GM10266 (cell line): Measurements from ENCODE around the gene CTPS2.

ENCODE experiments used
- DNase-seq: peaks from one replicate; pipeline ENCODE4 v3.0.0; 2012; ENCODE audit errors: extremely low spot score
- CTCF ChIP-seq: IDR thresholded peaks from 2 replicates; pipeline ENCODE4 v1.5.1; 2012; ENCODE audit warnings: mild to moderate bottlenecking, low read depth; ENCODE audit not compliant: control insufficient read depth, insufficient read depth; ENCODE audit errors: missing control alignments

The CTPS2 gene

DNA sequence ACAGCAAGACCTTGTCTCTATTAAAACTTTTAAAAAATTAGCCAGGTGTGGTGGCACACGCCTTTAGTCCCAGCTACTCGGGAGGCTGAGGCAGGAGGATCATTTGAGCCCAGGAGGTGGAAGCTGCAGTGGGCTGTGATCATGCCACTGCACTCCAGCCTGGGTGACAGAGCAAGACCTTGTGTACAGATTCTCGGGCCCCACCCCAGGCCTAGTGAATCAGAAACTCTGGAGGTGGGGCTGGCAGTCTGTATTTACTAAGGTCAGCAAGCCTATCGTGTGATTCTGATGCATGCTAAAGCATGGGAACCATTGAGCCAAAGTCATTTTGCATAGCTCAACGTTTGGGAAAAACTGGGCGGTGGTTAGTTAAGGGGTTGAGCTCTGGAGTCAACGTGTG, 59.0 kb downstream of the CTPS2 start:
- no peak for TF ChIP-seq CTCF
- DNase-seq, result no peak

GRCh38 chrX:16651391-16652024, 61.0 kb downstream of the CTPS2 start:
- DNase-seq, result no peak
- no peak for TF ChIP-seq CTCF

DNA sequence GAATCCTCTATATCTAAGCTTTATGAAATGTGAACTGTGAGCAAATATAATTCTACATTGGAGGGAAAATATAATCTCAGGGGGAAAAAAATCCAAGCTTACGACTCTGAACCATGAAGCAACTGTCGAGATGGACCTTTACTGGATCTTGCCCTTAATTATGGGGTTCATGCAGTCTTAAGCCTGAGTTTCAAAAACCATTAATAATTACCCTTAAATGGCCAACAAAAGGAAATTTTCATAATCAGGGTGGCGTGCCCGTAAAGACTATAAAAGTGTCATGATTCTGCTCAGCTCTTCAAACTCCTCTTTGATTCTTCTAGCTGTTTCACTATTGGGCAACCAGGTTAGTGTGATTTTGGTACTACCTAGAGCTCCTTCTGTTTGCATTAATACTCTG, 62.6 kb downstream of the CTPS2 start, which contains the start of gene S100G:
S100G (plus strand) TSS at position 301 of the 400 bp plus-strand sequence. CDS start 849 bp downstream, outside the sequence.
- no peak for TF ChIP-seq CTCF

DNA sequence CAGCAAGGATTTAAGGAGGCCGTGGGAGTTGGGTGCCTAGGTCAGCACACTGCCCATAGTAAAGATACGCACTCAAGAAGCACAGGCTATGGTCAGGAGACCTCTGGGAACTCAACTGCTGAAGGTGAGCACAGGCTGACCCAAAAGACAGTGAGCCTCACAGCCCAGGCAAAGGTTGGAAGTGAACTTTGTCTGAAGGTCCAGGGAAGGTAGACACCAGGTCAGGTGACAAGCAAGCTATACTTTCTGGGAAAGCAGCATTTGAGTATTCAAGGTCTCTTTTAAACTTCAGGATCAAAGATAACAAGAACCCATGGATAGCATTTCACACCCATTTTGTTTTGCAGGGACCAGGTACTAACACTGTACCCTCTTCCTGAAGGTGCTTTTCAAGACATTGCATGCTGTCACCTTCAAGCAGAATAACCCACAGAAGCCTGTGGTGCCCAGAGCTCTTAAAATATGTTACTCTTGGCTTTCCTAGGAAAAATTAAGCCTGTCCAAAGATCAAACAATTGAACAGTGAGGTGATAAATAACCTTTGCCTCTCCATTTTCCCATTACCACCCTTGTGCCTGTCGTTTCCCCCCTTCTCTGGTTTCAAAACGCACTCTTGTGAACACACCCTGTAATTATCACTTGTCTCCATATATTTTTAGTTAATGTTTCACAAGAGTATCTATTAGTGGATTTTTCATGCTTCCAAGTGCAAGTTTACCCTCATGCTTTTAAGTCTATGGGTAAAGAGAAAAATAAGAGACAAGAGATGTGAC, 65.9 kb downstream of the CTPS2 start:
- no peak for DNase-seq
- TF ChIP-seq CTCF, result no peak

More for the DNA sequence above, 62.6 kb downstream of the CTPS2 start, which contains the start of gene S100G:
- no peak for DNase-seq

DNA sequence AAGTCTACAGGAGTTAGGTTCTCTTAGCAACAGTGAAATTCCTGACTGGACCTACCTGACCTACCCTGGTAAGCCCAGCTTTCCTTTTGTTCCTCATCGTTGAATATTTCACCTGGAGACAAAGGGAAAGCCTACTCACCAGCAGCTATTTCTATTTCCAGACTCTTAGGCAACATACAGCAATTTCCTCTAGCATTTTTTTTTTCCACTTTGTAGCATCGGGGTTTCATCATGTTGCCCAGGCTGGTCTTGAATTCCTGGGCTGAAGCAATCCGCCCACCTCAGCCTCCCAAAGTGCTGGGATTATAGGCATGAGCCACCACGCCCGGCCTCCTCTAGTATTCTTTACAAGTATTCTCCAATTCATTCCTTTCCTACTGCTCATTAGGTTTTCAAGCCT, 69.3 kb downstream of the CTPS2 start:
- DNase-seq, result no peak
- no peak for TF ChIP-seq CTCF

DNA sequence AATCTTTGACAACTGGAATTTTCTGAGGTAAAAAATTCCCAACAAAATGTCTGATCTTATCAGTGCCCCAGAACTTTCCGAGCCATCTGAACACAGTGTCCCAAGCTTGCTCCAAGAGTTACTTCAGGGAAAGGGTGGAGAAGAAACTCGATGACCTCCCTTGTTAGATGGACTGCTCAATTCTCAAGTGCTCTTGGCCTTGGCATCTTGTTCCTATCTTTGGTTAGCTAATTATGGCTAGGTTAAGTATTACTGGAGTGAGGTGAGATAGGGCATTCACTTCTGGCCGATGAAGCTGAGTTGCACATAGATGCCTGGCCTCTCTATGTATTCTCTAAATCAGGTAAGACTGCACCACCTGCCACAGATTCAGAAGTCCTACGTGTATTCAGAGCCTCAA, 71.6 kb downstream of the CTPS2 start:
- no peak for TF ChIP-seq CTCF
- no peak for DNase-seq

DNA sequence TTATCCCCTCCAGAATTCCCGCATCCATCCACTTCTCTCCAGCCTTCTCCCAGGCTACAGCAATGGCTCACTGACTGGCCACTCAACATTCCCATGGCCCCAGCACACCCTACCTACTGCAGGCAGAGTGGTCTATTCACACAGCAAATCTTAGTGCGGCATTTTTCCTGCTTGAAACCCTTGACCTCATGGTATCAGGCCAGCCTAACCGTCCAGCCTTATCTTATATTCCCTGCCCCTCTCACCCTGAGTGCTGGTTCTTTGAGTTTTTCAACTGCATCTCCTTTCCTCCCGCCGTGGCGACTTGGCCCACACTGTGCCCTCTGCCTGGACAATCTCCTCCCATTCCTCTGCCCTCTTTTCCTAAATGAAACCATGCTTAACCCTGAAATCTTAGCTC, 72.5 kb downstream of the CTPS2 start:
- TF ChIP-seq CTCF, result no peak
- no peak for DNase-seq
